ENCODE data around the gene RAB42. TPM values are rescaled to one million over a fixed set of nuclear protein-coding genes. Genes with fewer than 3 reads are reported as not detected.

RAB42 gene
- total and polyA plus RNA-seq, 12 donors, result 0.17 to 3.4 (median 0.54) TPM

DNA sequence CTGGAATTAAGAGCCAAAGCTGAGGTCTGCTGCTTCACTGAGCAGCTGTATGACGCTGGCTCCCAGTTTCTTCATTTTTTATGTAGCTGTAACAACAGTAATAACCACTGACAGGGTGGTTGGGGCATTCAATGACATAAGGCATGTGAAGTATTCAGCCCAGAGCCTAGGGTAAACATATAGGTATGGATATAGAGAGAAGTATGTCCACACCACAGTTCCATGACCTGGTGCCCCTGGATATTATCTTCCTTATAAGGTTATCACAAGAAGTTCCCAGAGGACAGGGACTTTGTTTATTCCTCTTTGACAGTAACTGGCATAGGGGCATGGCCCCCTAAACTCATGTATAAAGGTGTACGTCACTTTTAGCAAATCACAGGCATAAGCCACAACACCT lies 14.7 kb downstream of the RAB42 start:
- DNase-seq (no peak), ATAC-seq (no peak)
- Histone ChIP-seq H3K4me3 (no peak overlapping the region), H3K9me3 (no peaks in the 10 kb centered on the region), H3K4me1 (peaks cover 0 to 10% (median 0%) of the 10 kb centered on the region in 9 donors), H3K27me3 (no peaks in the 10 kb centered on the region), H3K36me3 (peaks cover 0 to 97% (median 70%) of the 10 kb centered on the region in 9 donors), H3K27ac (no peak overlapping the region)
- TF ChIP-seq, protein P1, sequence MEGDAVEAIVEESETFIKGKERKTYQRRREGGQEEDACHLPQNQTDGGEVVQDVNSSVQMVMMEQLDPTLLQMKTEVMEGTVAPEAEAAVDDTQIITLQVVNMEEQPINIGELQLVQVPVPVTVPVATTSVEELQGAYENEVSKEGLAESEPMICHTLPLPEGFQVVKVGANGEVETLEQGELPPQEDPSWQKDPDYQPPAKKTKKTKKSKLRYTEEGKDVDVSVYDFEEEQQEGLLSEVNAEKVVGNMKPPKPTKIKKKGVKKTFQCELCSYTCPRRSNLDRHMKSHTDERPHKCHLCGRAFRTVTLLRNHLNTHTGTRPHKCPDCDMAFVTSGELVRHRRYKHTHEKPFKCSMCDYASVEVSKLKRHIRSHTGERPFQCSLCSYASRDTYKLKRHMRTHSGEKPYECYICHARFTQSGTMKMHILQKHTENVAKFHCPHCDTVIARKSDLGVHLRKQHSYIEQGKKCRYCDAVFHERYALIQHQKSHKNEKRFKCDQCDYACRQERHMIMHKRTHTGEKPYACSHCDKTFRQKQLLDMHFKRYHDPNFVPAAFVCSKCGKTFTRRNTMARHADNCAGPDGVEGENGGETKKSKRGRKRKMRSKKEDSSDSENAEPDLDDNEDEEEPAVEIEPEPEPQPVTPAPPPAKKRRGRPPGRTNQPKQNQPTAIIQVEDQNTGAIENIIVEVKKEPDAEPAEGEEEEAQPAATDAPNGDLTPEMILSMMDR (IDR thresholded peaks at IDR 0.05), result no peak
- WGBS, 2 donors, result 88 to 91% methylated on average over 2 of the region's 2 CpGs
- intact Hi-C loops (cut with DNase I), result loop anchor here in 3 of 10 donors (2.0 to 10.0 kb wide), 3 partner anchors 52 to 242 kb away; partner anchors contain the start of genes PHACTR4 (in 1 of the 3) and TRNAU1AP (in 1 of the 3)

DNA sequence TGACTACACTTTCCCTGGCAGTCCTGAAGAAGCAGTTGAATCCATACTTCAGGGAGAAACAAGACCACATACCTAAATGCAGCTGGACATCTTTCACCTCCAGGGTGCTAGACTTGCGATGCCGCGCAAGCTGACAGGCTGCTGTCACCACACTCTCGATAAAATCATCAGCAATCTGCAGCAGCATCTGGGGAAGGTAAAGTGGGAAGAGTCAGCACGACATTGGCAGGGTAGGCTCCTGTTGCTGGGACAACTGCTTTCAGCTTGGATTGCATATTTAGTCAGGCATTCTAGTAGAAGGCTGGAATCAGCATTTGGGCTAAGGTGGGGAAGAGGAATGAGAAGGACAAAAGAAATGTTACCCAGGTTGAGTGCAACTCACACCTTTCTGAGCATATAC lies 21.1 kb downstream of the RAB42 start:
- intact Hi-C loops (cut with DNase I), result no loop called here
- H3K4me3 ChIP-seq, result no peak overlapping the region
- TF ChIP-seq, protein P1 (IDR thresholded peaks at IDR 0.05), result no peak
- H3K4me1 ChIP-seq, result no peaks in the 10 kb centered on the region
- no peaks in the 10 kb centered on the region for H3K27me3 ChIP-seq
- 73 to 81% methylated on average over 5 of the region's 5 CpGs for WGBS, 2 donors
- H3K36me3 ChIP-seq, result peaks cover 0 to 100% (median 57%) of the 10 kb centered on the region in 9 donors
- DNase-seq, result no peak
- no peak for ATAC-seq
- no peaks in the 10 kb centered on the region for H3K9me3 ChIP-seq
- H3K27ac ChIP-seq, result no peak overlapping the region

DNA sequence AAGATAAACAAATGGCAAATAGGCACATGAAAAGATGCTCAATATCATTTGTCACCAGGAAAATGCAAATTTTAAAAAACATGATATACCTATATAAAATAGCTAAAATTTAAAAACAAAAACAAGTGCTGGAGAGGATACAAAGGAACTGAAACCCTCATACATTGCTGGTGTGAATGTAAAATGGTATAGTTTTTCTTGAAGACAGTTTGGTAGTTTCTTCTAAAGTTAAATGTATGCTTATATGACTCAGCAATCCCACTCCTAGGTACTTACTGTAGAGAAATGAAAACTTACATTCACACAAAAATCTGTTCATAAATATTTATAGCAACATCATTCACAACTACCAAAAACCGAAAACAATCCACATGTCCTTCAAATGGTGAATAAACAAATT lies 39.6 kb downstream of the RAB42 start:
- intact Hi-C loops (cut with DNase I), result no loop called here
- WGBS, 2 donors, result 92 to 97% methylated on average over 1 of the region's 1 CpG
- no peak overlapping the region for H3K4me3 ChIP-seq
- peaks cover 0 to 4% (median 0%) of the 10 kb centered on the region in 9 donors for H3K36me3 ChIP-seq
- H3K4me1 ChIP-seq, result no peaks in the 10 kb centered on the region
- TF ChIP-seq, protein P1 (IDR thresholded peaks at IDR 0.05), result no peak
- no peaks in the 10 kb centered on the region for H3K27me3 ChIP-seq
- H3K27ac ChIP-seq, result no peak overlapping the region
- DNase-seq (no peak), ATAC-seq (no peak)
- no peaks in the 10 kb centered on the region for H3K9me3 ChIP-seq

DNA sequence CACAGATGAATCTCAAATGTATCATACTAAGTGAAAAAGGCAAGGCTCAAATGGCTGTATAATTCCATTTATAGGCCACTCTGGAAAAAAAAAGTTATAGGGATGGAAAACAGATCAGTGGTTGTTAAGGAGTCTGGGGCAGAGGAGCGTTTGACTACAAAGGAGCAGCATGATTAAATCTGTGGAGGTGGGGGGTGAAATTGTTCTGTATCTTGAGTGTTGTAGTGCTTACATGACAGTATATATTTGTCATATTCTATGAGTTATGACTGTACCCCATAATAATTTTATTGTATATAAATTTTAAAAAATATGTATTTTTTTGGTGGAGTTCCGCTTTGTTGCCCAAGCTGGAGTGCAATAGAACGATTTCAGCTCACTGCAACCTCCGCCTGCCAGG lies 40.5 kb downstream of the RAB42 start:
- Histone ChIP-seq H3K4me1 (no peaks in the 10 kb centered on the region), H3K4me3 (no peak overlapping the region), H3K27ac (no peak overlapping the region), H3K27me3 (no peaks in the 10 kb centered on the region), H3K9me3 (no peaks in the 10 kb centered on the region), H3K36me3 (peaks cover 0 to 4% (median 0%) of the 10 kb centered on the region in 9 donors)
- TF ChIP-seq, protein P1 (IDR thresholded peaks at IDR 0.05), result no peak
- whole genome bisulfite sequencing, 2 donors, result 96% methylated on average over 4 of the region's 4 CpGs
- ATAC-seq, result no peak
- intact Hi-C loops (cut with DNase I), result no loop called here
- DNase-seq, result no peak
